ENCODE results near the gene PLXNA2. TPM values are rescaled to one million over a fixed set of nuclear protein-coding genes. Genes with fewer than 3 reads are reported as not detected.

PLXNA2 gene
- total and polyA plus RNA-seq, 2 of the 13 experiments (the other 11 are each of a cell fraction or from before 2014, with no cell fraction given) = 1.1 to 2.1 TPM

DNA sequence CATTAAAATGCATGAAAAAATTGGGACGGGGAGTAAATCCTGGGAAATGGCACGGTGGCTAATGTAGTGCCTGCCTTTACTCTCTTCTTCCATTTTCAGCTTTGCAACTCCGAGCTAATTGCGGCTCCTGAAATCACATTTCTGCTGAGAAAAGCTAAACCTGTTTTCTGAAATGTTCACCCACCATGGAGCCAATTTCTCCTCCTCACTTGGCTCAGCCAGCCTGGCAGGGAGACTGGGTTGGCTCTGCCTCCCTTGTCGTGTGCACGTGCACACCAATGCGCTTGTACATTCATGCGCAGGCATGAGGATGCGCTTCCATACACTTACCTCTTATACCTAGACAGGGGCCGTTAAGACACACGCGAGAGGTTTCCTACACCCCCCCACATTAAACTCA, 165.4 kb downstream of the PLXNA2 start:
- CTCF ChIA-PET (ENCODE audit: low intra/inter-chr PET ratio, low total read pairs) = no interaction called here
- in situ Hi-C loops (cut with HindIII; ENCODE audit: extremely low pct_ligation_motif_present, low pct_unique_long_range_greater_than_20kb) = no loop called here
- Histone ChIP-seq H3K27me3 (ENCODE audit: control insufficient read depth in 1 of 2, insufficient read depth in 2 of 2, low read length in 2 of 2) (no peaks in the 10 kb centered on the region), H3K4me1 (ENCODE audit: insufficient read depth, low read length) (no peaks in the 10 kb centered on the region), H3K9ac (ENCODE audit: insufficient read depth, low read depth, low read length) (no peak overlapping the region), H3K9me3 (ENCODE audit: low read length) (no peaks in the 10 kb centered on the region), H3K4me2 (ENCODE audit: low read depth, low read length) (no peak overlapping the region), H2AFZ (ENCODE audit: low read length) (no peak overlapping the region), H3K27ac (ENCODE audit: extremely low read length, insufficient read depth, low read length) (no peak overlapping the region), H3K4me3 (replicated peaks in 1 of 3; ENCODE audit: insufficient read depth in 1 of 3, low read depth in 2 of 3, low read length in 3 of 3) (no peak overlapping the region), H4K20me1 (ENCODE audit: insufficient read depth, low read length) (no peaks in the 10 kb centered on the region), H3K79me2 (ENCODE audit: insufficient read depth, low read length) (no peaks in the 10 kb centered on the region), H3K36me3 (replicated peaks in 1 of 2; ENCODE audit: control insufficient read depth in 1 of 2, insufficient read depth in 2 of 2, low read length in 2 of 2) (no peaks in the 10 kb centered on the region; a peak in 1 of 5 replicates)
- POLR2A ChIA-PET = no interaction called here
- TF ChIP-seq CREB3 (CRISPR knock-in tag; IDR thresholded peaks at IDR 0.05) (no peak), MYC (CRISPR knock-in tag; IDR thresholded peaks at IDR 0.05; ENCODE audit: borderline replicate concordance) (no peak), MLX (CRISPR knock-in tag; IDR thresholded peaks at IDR 0.05) (no peak), GMEB1 (CRISPR knock-in tag; IDR thresholded peaks at IDR 0.05; ENCODE audit: borderline replicate concordance) (no peak), BORCS8-MEF2B (CRISPR knock-in tag; IDR thresholded peaks at IDR 0.05) (no peak), ZNF589 (CRISPR knock-in tag; conservative IDR thresholded peaks at IDR 0.05) (no peak), ZNF567 (CRISPR knock-in tag; IDR thresholded peaks at IDR 0.05; ENCODE audit: borderline replicate concordance) (no peak)
- FAIRE-seq (no peak), DNase-seq (ENCODE audit: low spot score) (no peak), ATAC-seq (no peak)
- no TSS peak for BruUV-seq (replicated peaks)
- intact Hi-C loops (cut with micrococcal nuclease; ENCODE audit: unreplicated experiment) = no loop called here
- WGBS (ENCODE audit: low lambda C conversion rate) = 85% methylated on average over 12 of the region's 12 CpGs

Data from HepG2 (cell line).